GM21381 (cell line): ENCODE results near the gene FCN2.

Source experiments
- ATAC-seq: cut with Tn5 transposase; IDR thresholded peaks from one replicate; pipeline ENCODE4 v1.9.1; 2021; ENCODE audit warnings: mild to moderate bottlenecking, moderate library complexity; ENCODE audit not compliant: unreplicated experiment

FCN2 gene

DNA sequence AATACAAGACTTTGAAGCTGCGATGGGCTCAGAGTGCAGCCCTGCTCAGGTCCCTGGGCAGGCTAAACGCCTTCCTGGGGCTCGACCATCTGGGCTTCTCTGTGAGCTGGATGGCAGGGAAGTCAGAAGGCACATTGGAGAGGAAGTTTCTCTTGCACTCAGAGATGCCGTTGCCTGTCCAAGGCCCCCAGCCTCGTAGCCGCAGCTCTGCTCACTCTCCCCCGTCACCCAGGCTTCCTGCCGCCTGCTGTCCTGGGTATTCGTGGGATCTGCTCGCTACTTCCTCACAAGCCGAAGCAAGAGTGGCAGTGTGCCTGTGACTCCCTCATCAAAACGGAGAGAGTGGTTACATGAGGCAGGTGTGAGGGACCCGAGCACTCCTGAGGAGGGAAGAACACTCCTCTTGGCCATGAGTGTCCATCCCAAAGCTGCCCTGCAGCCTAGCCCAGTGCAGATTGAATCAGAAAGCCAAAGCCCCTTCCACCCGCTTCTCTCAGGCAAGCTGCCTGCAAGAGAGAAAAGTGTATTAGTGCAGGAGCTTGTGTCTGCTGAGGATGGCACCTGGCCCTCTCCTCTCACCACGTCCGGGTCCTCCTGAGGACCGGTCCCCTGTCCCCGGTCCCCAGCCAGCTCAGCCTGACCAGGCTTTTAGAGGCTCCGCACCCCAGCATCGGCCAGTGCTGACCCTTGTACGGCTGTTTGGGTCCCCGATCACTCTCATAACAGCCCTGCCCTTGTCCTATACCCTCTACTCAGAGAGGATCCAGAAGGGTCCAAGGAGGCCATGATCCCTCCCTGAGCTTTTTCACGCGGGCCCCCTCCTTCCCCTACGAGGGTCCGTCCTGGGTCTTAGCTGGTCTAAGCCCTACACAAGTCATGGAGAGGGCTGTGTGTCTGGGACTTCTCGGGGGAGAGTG lies 7.3 kb downstream of the FCN2 start:
- no peak for ATAC-seq

GRCh38 chr9:134888603-134889190 lies 8.1 kb downstream of the FCN2 start:
- ATAC-seq = no peak

- ATAC-seq = no peak
Observed at GRCh38 chr9:134889386-134890154, 9.0 kb downstream of the FCN2 start.

DNA sequence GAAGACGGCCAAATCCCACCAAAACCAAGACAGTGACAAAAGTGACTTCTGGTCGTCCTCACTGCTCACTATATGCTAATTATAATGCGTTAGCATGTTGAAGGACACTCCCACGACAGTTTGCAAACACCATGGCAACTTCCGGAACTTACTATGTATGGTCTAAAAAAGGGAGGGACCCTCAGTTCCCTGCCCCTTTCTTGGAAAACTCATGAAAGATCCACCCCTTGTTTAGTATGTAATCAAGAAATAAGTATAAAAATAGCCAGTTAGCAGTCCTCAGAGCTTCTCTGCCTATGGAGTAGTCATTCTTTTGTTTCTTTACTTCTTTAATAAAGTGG lies 9.5 kb downstream of the FCN2 start:
- ATAC-seq = no peak

- ATAC-seq = no peak
Observed at GRCh38 chr9:134891053-134891452, 10.4 kb downstream of the FCN2 start.

DNA sequence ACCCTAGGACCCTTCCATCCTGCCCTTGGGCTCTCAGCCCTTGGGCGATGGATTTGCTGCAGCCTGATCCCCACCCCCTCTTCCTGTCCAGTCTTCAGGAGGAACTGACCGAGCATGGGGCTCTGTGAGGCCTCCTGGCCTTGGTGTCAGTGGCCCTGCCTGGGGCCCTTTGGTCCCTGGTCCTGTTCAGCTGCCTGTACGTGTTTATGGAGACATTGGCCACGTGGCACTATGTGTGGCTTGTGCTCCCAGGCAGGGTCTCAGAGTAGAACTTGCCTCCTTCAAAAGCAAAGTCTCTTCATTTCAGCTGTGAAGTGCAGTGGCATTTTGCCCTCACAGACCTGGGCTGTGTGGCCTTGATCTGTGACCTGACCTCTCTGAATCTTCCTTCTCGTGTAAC lies 11.1 kb downstream of the FCN2 start:
- no peak for ATAC-seq

DNA sequence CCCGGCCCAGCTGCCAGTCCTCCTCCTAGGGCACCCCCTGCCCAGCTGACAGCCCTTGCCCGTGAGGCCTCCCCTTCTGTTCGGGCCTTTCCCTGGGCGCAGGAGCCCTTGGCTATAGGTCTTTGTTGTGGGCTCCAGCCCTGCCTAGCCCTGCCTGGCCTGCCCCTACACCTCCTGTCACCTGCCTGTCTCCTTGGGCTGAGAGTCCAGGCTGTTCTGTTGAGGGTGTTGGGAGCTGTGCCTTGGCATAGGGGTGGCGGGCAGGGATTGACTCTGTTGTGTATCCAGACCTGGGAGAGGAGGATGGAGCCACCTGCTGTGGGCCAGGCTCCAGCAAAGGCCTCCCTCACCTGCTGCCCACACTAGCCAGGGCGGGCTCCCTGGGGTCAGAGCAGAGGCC lies 11.6 kb downstream of the FCN2 start:
- ATAC-seq = no peak

- no peak for ATAC-seq
Observed at GRCh38 chr9:134892820-134893420, 12.3 kb downstream of the FCN2 start.

DNA sequence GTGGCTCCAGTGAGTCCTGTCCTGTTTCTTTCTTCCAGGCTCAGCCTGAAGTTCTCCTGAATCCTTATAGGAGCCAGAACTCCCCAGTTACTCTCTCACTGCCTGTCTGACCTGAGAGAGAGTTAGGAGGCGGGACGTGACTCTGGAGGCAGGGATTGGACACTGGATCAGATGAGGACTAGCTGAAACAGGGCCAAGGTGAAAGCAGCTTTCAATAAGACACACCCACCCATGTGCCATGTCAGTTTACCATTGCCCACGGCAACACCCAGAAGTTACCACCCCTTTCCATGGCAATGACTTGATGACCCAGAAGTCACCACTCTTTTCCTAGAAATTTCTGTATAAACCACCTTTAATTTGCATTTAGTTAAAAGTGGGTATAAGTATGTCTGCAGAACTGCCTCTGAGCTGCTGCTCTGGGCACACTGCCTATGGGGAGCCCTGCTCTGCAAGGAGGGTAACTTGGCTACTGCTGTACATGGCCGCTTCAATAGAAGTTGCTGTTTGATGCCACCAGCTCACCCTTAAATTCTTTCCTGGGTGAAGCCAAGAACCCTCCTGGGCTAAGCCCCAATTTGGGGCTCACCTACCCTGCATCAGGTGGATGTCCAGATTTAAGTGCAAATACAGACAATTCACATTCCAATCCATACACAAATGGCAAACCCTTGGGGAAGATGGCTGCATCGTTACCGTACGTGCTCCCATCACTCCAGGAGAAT lies 13.7 kb downstream of the FCN2 start:
- no peak for ATAC-seq

DNA sequence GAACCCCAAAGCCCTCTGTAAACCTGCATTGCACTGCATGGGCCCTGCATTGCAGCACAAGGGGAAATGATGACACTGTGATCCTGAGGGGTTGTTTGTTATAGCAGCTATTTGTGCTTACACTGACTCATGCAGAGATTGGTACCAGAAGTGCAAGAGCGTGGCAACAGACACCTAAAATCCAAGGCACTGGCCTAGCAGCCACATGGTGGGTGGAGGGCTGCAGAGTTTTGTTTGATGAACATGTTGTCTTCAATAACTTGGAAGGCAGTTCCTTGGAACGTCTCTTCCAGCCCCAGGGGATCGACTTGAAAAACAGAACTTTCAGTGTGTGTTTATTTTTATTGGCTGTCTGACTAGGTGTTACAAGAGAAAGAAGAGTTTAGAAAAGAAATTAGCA lies 14.5 kb downstream of the FCN2 start:
- ATAC-seq = no peak

- ATAC-seq = no peak
Observed at GRCh38 chr9:134895567-134895907, 14.9 kb downstream of the FCN2 start.

DNA sequence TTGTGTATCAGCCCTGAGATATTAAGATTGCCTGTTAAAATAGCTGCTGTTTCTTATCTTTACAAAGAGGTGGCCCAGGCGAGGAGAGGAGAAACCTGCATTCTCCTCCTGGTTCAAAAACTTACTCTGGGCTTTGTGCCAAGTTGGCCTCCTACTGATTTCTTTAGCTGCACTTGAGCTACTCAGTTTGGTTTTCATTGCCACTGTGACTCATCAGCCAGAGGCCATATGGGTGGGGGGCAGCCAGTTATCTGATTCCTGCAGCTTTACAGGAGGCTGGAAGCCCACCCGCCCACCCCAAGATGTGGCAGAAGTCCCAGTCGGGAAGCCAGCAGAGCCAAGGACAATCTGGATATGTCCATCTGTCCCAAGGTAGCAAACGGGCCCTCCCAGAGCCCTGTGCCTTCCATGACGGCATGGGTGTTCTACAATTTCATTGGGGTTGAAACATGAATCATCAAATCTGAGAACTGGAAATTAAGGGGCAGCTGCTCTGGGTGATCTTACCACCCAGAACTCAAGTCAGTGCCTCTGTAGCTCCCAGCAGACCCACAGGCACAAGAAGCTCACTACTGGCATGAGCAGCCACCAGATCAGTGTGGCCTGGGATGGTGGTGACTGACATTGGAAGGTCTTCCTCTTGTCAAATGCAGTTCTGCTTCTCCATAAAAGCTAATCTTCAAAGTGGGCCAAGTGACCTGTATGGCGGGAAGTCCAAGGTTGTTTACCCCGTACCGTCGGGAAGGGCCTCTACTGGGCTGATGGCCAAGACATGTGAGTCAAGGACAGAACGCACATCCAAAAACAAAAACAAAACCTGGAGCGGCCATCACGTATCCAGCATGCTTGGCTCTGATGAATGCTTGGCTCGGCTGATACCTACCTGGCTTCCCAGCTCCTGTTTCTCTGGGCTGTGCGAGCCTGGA lies 15.6 kb downstream of the FCN2 start:
- no peak for ATAC-seq

- no peak for ATAC-seq
Observed at GRCh38 chr9:134896834-134897583, 16.4 kb downstream of the FCN2 start.

DNA sequence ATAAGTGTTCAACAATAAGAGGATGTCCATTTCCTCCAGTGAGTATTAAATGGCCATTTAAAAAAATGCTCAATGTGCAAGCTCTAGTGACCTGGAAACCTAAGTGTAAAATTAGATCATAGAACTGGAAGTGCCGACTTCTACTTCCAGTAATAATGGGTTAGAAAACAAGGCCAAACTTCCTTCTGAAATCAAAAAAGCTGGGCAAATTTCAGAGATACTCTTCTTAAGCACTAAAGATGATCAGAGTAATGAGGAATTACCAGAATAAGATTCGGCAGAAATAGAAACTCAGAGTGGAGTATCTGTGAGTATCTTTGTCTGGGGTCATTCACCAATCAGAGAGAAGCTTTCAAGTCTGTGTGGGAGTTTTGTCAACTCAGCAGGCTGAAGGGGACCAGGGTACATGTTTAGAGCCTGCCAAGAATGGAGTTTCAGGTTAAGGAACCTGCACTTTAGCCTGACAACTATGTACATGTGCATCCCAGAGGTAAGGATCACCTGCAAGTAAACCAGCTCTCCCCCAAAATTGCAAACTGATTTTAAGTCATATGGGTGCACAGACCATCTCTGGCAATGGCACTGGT lies 17.1 kb downstream of the FCN2 start:
- no peak for ATAC-seq

DNA sequence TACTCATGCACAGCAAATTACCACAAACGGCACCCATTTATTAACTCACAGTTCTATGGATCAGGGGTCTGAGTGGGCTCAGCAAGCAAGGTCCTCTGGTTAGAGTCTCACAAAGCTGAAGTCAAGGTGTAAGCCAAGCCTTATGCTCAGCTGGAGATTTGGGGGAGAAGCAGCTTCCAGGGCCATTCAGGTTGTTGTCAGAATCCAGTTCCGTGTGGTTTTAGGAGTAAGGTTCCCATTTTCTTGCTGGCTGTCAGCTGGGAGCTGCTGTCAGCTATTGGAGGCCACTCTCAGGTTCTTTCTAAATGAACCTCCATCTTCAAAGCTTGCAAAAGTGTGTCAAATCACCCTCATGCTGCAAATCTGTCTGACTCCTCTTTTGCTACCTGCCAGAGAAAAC lies 17.7 kb downstream of the FCN2 start:
- no peak for ATAC-seq

GRCh38 chr9:134899168-134899567 lies 18.6 kb downstream of the FCN2 start:
- ATAC-seq = no peak

GRCh38 chr9:134899818-134900217 lies 19.2 kb downstream of the FCN2 start:
- no peak for ATAC-seq

GRCh38 chr9:134902936-134903335 lies 22.3 kb downstream of the FCN2 start:
- ATAC-seq = no peak
